ENCODE results near the gene ACTR2. TPM values are rescaled to one million over a fixed set of nuclear protein-coding genes. Genes with fewer than 3 reads are reported as not detected.
A peak's percentile ranks its signal among the peaks of the same experiment; 100 is the strongest.
"Not testable (repeated sequence)": the region's sequence is repeated elsewhere in the genome, so short reads cannot be mapped to it uniquely, and the experiment has no call there.

ACTR2 gene
- 224 TPM for total RNA-seq
- long read RNA-seq, transcript ACTR2-201 (9 exons, 3,861 nt): major isoform, 72 of 100 reads
- long read RNA-seq, partial matches to known transcripts: 16 of 100 reads
- long read RNA-seq, other reads (novel, unspliced or antisense): 12 of 100 reads

DNA sequence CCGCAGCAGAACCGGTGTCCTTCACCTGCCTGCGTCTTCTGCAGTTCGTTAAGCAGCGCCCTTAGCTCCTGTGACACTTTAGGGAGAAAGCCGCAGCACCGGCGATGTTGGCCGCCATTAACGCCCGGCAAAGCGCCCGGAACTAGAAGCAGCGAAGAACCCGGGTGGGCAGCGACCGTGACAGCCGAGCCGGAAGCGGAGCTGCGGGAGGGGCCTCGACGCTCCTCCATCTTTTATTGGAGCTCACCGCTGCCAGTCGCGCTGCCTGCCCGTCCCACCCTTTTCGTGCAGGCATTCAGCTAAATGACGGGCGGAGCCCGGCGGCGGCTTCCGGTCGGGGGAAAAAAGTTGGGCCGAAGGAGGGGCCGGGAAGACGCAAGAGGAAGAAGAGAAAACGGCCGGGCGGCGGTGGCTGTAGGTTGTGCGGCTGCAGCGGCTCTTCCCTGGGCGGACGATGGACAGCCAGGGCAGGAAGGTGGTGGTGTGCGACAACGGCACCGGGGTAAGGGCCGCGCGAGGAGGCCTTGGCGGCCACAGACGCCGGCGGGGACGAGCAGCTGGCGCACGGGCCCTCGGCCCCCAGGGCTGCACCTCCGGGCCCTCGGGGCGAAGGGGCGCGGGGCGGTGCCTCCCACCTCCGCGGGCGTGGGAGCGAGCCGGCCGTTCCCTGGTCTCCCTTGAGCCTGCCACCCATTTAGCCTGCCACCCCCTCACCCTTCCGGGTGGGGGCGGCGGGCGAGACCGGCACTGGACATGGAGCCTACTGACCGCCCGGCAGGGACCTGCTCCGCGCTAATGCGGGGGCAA is at the start of gene ACTR2:
Gene ACTR2, plus strand, starts transcription at position 376 of the 807 bp plus-strand sequence. Its CDS starts 79 bp downstream, at position 455.
- peak; percentile 99 for DNase-seq (ENCODE audit: low spot score)

DNA sequence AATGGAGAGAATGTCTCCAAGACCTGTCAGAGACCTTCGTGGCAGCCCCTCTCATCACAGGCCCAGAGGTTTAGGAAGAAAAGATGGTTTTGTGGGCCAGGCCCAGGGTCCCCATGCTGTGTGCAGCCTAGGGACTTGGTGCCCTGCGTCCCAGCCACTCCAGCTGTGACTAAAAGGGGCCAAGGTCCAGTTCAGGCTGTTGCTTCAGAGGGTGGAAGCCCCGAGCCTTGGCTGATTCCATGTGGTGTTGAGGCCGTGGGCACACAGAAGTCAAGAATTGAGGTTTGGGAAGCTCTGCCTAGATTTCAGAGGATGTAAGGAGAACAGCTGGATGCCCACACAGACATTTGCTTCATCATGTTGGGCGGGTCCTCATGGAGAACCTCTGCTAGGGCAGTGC is 45.1 kb upstream of the ACTR2 start:
- no peak for DNase-seq (ENCODE audit: low spot score)

DNA sequence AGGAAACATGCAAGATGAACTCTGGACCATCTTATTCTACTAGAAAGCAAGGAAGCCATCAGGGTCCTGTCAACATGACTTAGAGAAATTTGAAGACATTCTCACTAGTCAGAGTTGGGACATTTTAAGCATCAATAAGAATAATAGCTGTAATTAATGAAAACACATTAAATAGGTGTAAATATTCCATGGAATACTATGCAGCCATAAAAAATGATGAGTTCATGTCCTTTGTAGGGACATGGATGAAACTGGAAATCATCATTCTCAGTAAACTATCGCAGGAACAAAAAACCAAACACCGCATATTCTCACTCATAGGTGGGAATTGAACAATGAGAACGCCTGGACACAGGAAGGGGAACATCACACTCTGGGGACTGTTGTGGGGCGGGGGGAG is 44.2 kb upstream of the ACTR2 start:
- not testable (repeated sequence) for DNase-seq (ENCODE audit: low spot score)

DNA sequence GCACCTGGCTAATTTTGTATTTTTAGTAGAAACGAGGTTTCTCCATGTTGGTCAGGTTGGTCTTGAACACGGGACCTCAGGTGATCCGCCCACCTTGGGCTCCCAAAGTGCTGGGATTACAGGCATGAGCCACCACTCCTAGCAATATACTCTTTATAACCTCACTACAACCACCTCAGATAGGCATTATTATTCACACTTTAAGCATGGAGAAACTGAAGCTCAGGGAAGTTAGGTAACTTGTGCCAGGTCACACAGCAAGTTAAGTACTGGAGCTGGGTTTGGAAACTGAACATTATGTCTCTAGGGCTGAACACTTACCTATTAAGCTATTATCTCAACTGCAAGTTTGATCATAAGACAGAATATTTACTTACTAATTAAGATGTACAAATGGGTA is 42.6 kb upstream of the ACTR2 start:
- no peak for DNase-seq (ENCODE audit: low spot score)

DNA sequence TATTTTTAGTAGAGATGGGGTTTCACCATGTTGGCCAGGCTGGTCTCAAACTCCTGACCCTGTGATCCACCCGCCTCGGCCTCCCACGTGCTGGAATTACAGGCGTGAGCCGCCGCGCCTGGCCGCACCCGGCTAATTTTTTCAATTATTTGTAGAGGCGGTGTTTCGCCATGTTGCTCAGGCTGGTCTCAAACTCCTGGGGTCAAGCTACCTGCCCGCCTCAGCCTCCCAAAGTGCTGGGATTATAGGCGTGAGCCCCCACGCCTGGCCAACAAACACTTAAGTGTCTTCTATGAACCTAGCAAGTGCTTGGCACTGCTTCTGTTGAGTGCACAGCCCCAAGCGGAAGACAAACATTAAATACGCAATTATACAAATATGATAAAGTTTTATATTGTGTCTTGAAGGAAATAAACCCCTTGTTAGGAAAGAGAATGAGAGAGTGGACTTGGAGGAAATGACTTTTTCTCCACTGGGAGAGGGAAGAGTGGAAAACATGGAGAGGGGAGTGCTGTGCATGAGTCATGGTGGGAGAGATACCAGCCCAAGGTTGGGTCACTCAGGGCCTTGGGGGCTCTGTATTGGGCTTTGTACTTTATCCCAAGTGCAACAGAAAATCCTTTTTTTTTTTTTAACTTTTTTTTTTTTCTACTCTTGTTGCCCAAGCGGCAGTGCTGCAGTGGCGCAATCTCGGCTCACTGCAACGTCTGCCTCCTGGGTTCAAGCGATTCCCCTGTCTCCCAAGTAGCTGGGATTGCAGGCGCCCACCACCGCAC is 41.4 kb upstream of the ACTR2 start:
- no peak for DNase-seq (ENCODE audit: low spot score)

DNA sequence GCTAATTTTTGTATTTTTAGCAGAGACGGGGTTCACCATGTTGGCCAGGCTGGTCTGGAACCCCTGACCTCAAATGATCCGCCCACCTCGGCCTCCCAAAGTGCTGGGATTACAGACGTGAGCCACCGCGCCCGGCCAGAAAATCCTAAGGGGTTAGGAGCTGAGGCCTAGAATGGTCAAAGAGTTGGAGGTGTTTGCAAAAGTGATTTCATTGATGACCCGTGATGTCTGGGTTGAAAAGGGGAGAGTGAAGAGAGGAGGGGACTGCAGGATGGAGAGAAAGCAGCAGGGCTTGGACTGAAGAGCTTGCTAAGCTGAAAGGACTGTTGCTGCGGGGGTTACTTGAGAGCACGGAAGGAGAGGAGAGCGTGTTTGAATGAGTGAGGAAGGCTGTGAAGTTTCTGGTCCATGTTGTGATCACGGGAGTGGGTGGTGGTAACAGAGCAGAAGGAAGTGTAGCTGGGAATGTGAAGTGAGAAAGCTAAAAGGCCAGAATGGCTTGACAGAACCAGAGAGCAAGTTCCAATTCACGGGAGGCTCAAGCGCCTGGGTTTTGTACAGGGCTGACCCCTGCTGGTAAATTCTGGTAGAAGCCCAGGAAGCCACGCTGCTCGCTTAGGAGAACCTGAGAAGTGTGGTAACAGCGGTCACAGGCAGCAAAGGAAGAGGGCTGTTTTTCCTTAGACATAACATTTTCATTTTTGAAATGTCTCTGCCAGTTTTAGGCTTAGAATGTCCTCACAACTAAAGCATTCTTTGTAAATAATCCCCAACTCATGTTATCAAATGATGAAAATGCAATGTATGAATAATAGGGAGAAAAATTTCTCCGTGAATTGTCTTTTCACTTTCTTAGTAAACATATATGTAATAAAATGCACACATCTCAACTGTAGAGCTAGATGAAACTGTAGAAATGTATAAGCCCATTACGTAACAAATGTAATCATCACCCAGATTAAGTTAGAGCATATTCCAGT is 40.5 kb upstream of the ACTR2 start:
- DNase-seq (ENCODE audit: low spot score): no peak

DNA sequence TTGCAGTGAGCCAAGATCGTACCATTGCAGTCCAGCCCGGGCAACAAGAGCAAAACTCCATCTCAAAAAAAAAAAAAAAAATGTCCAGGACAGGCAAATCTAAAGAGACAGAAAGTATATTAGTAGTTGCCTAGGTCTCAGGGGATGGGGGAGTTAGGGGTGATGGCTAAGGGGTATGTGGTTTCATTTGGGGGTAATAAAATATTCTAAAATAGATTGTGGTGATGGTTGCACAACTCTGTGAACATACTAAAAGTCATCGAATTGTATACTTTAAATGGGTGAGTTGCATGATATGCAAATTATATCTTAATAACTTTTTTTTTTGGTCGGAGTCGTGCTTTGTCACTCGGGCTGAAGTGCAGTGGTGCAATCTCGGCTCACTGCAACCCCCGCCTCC is 34.2 kb upstream of the ACTR2 start:
- DNase-seq (ENCODE audit: low spot score): no peak

DNA sequence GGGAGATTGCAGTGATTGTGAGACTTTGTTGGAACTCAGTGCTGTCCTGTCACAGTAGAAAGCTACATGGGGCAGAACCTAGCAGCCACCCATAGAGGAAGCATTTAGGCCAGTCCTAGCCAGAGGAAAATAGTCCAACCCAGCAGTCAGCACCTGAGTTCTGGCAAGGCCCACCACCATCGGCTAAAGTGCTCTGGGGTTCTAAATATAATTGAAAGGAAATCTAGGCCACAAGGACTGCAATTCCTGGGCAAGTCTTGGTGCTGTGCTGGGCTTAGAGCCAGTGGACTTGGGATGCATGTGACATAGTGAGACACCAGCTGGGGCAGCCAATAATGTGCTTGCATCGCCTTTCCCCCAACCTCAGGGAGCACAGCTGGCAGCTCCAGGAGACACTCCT is 28.9 kb upstream of the ACTR2 start:
- DNase-seq (ENCODE audit: low spot score): no peak

DNA sequence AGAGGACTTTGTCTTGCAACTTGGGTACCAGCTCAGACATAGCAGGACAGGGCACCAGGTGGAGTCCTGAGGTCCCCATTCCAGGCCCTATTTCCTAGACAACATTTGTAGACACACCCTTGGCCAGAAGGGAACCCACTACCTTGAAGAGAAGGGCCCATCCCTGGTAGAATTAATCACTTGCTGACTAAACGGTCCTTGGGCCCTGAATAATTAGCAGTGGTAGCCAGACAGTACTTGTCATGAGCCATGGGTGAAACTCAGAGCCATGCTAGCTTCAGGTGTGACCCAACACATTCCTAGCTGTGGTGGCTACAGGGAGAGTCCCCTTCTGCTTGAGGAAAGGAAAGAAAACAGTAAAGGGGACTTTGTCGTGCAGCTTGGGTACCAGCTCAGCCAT is 28.5 kb upstream of the ACTR2 start:
- DNase-seq (ENCODE audit: low spot score): no peak

DNA sequence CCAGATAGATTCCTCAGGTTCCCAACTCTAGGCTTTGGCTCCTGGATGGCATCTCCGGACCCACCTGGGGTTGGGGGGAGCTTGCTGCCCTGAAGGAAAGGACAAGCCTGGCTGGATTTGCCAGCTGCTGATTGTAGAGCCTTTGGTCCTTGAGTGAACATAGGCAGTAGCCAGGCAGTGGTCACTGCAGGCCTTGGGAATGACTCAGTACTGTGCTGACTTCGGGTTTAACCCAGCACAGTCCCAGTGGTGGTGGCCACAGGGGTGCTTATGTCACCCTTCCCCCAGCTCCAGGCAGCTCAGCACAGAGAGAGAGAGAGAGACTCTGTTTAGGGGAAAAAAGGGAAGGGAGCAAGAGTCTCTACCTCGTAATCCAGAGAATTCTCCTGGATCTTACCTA is 27.7 kb upstream of the ACTR2 start:
- no peak for DNase-seq (ENCODE audit: low spot score)

DNA sequence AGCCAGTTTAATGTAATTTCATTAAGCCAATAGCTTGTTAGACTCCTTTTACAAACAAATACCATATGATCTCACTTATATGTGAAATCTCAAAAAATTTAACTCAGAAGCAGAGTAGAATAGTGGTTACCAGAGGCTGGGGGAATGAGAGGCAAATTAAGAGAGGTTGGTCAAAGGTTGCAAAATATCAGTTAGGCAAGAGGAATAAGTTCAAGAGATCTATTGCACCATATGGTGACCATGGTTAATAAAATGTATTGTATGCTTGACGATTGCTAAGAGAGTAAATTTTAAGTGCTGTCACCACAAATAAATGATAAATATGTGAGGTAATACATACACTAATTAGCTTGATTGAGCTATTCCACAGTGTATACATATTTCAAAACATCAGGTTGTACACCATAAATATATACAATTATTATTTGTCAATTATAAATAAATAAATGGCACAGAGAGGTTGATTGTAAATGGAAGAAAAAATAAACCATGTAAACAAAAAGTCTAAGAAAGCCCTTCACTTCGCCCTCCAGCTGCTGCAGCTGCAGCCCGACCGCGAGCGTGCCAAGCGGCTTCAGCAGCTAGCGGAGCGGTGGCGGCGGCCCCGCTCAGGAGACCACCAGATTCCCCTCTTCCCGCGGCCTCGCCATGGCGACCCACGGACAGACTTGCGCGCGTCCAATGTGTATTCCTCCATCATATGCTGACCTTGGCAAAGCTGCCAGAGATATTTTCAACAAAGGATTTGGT is 23.0 kb upstream of the ACTR2 start:
- no peak for DNase-seq (ENCODE audit: low spot score)

DNA sequence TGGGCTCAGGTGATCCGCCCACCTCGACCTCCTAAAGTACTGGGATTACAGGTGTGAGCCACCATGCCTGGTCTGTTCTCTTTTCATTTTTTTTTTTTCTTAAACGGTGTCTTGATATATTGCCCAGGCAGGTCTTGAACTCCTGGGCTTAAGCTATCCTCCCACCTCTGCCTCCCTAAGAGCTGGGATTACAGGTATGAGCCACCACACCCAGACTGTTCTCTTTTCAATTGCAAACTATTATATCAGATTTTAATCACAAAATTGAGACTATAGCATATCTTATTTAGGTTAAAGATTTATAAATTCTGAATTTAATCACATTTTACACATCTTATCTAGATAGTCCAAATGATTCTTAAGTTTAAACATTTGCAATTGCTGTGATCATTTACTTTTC is 15.5 kb upstream of the ACTR2 start:
- no peak for DNase-seq (ENCODE audit: low spot score)

DNA sequence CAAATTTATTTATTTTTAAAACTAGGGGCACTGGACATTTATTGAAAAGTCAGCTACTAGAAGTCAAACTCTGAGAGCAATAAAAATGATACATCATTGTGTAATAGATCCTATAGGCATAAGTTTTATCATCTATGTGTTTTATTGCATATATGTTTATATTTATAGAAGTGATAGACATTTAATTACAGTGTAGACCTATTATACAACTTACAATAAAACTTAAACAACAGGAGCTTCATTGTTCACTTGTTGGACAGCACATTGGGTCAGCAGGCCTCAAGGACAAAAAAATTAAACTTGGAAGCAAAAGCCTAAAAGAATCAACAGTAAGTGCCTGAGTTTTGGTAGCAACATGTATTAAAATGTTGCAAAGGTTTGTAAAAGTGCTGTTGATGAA is 15.0 kb upstream of the ACTR2 start:
- no peak for DNase-seq (ENCODE audit: low spot score)

DNA sequence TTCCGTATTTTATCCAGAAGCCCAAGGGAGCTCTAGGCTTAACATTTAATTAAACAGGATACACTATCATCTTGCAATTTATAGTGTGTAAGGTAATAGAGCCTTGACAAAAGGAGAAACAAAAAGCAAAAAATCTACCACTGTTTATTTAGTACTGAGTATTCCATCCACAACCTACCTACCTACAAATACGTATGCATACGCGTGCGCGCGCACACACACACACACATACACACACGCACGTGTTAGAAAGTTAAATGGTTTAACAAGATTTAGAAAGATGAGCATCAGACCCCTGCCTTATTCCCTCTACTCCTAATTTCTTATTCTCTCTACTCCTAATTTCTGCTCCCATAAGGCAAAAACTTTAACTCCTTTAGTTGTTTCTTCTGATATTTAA is 14.6 kb upstream of the ACTR2 start:
- DNase-seq (ENCODE audit: low spot score): no peak

DNA sequence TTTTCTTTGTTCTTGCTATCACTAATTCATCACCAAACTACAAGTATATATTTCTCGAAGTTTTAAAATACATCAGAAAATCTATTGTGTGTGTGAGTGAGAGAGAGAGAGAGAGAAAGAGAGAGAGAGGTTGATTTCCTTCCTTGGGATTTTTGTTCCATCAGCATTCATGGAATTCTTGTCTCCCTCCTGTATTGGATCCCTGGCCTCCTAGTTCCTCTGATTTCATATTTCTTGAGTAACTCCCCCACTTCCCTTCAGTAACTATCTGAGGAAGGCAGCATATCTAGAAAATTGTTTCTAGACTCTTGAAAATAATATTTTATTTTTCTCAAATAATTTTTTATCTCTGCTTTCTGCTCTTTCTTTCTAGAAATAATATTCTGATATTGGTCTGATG is 13.3 kb upstream of the ACTR2 start:
- no peak for DNase-seq (ENCODE audit: low spot score)

DNA sequence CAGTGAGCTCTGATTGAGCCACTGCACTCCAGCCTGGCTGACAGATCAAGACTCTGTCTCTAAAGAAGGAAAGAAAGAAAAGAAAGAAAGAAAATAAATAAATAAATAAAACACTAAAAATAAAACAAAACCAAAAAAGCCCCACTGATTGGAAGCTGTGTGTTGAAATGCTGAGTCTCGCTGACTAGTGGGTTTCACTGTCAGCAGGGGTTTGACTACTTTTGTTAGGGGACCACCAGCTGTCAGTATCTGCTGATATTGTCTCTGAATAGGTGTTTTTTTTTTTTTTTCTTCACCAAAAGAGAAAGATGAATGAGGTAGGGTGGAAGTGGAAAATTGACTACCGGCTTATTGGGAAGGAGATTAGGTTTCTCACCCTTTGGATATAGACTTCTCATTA is 12.8 kb upstream of the ACTR2 start:
- DNase-seq (ENCODE audit: low spot score): no peak

DNA sequence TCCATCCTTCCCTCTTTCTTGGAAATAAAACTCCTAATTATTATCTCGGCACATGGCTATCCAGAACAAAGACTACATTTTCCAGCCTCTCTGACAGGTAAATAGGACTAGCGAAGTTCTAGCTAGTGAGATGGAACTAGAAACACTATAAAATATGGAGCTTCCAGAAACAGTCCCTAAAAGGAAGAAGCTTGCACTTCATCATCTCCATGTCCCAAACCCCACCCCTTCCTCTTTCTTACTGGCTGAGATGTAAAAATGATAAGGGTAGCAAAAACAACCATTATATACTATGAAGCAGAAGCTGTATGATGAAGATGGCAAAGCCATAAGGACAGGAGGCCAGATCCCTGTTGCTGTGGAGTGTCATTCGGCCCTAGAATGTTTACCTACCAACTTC is 11.7 kb upstream of the ACTR2 start:
- DNase-seq (ENCODE audit: low spot score): no peak

DNA sequence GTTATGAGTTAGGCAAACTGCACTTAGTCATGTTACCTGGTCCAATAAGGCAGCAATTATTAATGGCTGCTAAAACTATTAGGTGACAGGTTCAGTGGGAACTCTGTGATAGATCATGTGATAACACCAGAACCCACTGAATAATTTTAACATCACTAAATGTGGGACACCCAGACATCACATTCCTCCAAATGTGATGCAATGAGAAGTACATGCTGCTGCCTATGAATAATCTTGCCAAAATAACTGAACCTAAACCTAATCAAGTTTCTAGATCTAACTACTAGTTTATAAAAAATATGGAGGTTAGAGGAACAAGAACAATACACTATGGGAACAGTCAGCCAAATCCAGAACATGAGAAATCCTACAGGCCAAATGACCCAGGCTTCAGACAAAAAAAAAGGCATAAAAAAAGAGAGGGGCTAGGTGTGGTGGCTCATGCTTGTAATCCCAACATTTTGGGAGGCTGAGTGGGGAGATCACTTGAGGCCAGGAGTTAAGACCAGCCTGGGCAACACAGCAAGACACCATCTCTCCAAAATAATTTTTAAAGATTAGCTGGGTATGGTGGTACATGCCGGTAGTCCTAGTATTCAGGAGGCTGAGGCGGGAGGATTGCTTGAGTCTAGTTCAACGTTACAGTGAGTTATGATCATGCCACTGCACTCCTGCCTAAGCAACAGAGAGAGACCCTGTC is 7.0 kb upstream of the ACTR2 start:
- DNase-seq (ENCODE audit: low spot score): no peak

DNA sequence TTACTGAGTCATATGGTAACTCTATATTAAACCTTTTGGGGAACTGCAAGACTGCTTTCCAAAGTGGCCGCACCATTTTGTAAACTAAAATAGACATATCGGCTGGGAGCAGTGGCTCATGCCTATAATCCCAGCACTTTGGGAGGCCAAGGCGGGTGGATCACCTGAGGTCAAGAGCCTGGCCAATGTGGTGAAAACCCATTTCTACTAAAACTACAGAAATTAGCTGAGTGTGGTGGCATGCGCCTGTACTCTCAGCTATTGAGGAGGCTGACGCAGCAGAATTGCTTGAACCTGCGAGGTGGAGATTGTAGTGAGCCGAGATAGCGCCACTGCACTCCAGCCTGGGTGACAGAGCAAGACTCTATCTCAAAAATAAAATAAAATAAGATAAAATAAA is 6.4 kb upstream of the ACTR2 start:
- DNase-seq (ENCODE audit: low spot score): not testable (repeated sequence)

DNA sequence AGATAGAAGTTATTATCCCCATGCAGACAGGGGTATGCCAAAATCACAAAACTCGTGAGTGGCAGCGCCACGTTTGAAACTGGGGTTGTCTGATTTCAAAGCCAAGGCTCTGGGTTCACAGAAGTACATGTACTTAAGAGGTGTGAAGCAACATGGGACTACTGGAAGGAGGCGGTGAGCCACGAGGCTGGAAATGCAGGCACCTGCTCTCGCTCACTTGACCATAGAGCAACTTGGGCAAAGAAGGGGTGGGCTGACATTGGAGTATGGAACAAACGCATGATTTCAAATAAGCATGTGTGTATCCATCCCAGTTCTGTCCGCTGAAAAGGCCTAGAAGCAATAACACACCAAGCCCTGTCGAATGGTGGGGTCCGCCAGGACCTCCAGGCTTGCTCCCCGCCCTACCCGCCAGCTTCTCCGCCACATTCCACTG is 593 bp upstream of the ACTR2 start:
- no peak for DNase-seq (ENCODE audit: low spot score)
